Common myeloid progenitor, CD34-positive (primary cell): Measurements from ENCODE around the gene HSFX2.
"Not testable (repeated sequence)": the region's sequence is repeated elsewhere in the genome, so short reads cannot be mapped to it uniquely, and the experiment has no call there.

Source experiments
- CTCF ChIA-PET: fragments of 350-600 bp; sonication (Branson Sonifier 250); formaldehyde crosslinking; loops from one replicate; lab custom pipeline; 2021; ENCODE audit warnings: antibody characterized with exemption; lab: Charles Lee
- POLR2A ChIA-PET: fragments of 350-600 bp; sonication (Branson Sonifier 250); formaldehyde crosslinking; loops from one replicate; lab custom pipeline; 2021; ENCODE audit warnings: antibody characterized with exemption; lab: Charles Lee
- DNase-seq, 3 donors: peaks; one replicate each; pipeline versions ENCODE4 v3.0.0 to v3.0.0-alpha.2; 2013
- H3K27ac ChIP-seq, 2 experiments: 1 replicate in 1 of 2; 2 replicates in 1 of 2; pipeline ENCODE4 v1.7.0; 2013; ENCODE audit warnings: inconsistent platforms in 2 of 2, low read length in 2 of 2, mild to moderate bottlenecking in 2 of 2, low read depth in 1 of 2, moderate library complexity in 1 of 2; ENCODE audit not compliant: severe bottlenecking in 2 of 2, insufficient read depth in 1 of 2, poor library complexity in 1 of 2
- H3K27me3 ChIP-seq, 5 experiments: replicated peaks in 2 of 5; 1 replicate in 3 of 5; 2 replicates in 2 of 5; pipeline versions ENCODE4 v1.6.1 to v1.7.0; 2013; ENCODE audit warnings: low read length in 4 of 5, mild to moderate bottlenecking in 2 of 5, moderate library complexity in 2 of 5, inconsistent platforms in 1 of 5; ENCODE audit not compliant: insufficient read depth in 5 of 5, control insufficient read depth in 4 of 5
- H3K36me3 ChIP-seq, 4 experiments: 1 replicate in 2 of 4; 2 replicates in 2 of 4; pipeline versions ENCODE4 v1.6.1 to v1.7.0; 2013; ENCODE audit warnings: low read length in 3 of 4, control low read depth in 1 of 4, mild to moderate bottlenecking in 1 of 4; ENCODE audit not compliant: control insufficient read depth in 4 of 4, insufficient read depth in 4 of 4
- H3K4me1 ChIP-seq, 4 experiments: 1 replicate in 3 of 4; 2 replicates in 1 of 4; pipeline versions ENCODE4 v1.6.1 to v1.7.1; 2013; ENCODE audit warnings: low read length in 3 of 4, mild to moderate bottlenecking in 3 of 4, control low read depth in 1 of 4, inconsistent platforms in 1 of 4, moderate library complexity in 1 of 4; ENCODE audit not compliant: control insufficient read depth in 4 of 4, insufficient read depth in 4 of 4; ENCODE audit errors: control extremely low read depth in 1 of 4
- H3K4me3 ChIP-seq, 7 experiments: 1 replicate in 4 of 7; 2 replicates in 3 of 7; pipeline versions ENCODE4 v1.5.1 to v1.7.0; 2013; ENCODE audit warnings: mild to moderate bottlenecking in 7 of 7, low read length in 6 of 7, moderate library complexity in 6 of 7, inconsistent platforms in 2 of 7, low read depth in 2 of 7, control low read depth in 1 of 7; ENCODE audit not compliant: insufficient read depth in 4 of 7, control insufficient read depth in 1 of 7; ENCODE audit errors: extremely low read depth in 1 of 7
- H3K9me3 ChIP-seq, 5 experiments: 1 replicate in 4 of 5; 2 replicates in 1 of 5; pipeline versions ENCODE4 v1.6.1 to v1.7.1; 2013; ENCODE audit warnings: low read length in 4 of 5, mild to moderate bottlenecking in 2 of 5, inconsistent platforms in 1 of 5, low read depth in 1 of 5, moderate library complexity in 1 of 5; ENCODE audit not compliant: control insufficient read depth in 4 of 5, insufficient read depth in 2 of 5; ENCODE audit errors: control extremely low read depth in 1 of 5
- WGBS: methylation state at CpG from one replicate; pipeline ENCODE4 v1.1.5; 2013; ENCODE audit not compliant: insufficient coverage; 5-methylcytosine and 5-hydroxymethylcytosine counted together

Gene HSFX2

DNA sequence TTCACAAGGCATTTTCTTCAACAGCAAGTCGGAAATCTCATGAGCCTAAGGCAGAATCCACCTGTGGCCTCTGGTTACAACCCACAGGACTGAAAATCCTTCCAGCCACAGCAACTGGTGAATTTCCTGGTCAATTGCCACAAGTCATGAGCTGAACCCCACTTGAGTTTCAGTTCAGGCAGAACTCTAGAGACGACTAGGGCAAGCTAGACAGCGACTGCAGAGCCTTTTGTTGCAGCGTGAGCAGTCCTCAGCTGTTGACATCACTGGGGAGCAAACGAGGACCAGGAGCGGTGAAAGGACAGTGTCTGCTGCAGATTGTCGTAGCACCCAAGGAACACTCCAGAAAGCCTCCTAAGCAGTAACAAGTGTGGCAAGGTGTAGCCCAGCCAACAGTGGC, 829 bp upstream of the HSFX2 start:
- H3K9me3 ChIP-seq, CTCF ChIA-PET, H3K4me1 ChIP-seq, DNase-seq, H3K36me3 ChIP-seq, H3K27ac ChIP-seq, H3K27me3 ChIP-seq, POLR2A ChIA-PET, H3K4me3 ChIP-seq: not testable (repeated sequence)
- WGBS: no CpG with 5 or more reads among the region's 7 CpGs

DNA sequence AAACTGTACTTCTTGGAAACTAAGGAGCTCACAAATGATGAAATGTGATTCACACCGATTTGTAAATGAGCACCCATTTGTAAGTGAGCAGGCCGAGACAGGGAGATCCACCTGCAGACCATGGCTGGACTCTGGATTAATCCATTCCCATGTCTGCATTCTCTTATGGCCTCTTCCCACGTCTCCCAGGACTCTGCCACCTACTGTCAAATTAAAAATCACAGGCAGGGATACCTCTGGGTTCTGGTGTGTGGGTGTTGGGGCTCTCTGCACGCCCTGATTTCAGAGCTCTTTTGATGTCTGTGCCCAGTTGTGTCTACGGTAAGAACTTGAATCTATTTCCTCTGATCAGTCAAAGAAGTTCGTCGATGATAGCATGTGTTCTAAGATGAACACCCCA, 4.1 kb downstream of the HSFX2 start:
- DNase-seq, H3K36me3 ChIP-seq, H3K27ac ChIP-seq, H3K4me1 ChIP-seq, CTCF ChIA-PET, H3K4me3 ChIP-seq, H3K9me3 ChIP-seq, H3K27me3 ChIP-seq, POLR2A ChIA-PET: not testable (repeated sequence)
- WGBS: no CpG with 5 or more reads among the region's 7 CpGs

DNA sequence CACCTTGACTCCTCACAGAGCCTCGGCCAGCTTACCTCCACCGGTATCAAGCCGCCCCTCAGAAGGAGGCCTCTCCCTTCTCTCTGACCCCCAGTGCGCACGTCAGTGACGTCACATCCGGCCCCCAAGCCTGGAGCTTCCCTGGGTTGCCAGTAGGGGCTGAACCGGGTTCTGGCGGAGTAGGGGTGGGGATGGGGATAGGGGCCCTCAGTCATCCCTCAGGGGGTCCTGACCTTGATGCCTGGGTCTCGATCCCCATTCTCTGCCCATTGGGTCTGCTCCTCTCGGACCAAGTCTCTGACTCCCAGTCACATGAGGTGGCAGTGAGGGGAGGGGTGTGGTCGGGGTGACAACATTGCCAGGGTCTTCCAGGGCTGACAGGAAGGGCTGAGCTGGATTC, 7.8 kb downstream of the HSFX2 start, which contains the start of gene MAGEA9B:
TSS of gene MAGEA9B (minus strand) at position 101 of the 400 bp plus-strand sequence. CDS start 4,280 bp downstream, outside the sequence.
- H3K36me3 ChIP-seq, H3K4me3 ChIP-seq, H3K27ac ChIP-seq, H3K27me3 ChIP-seq, H3K9me3 ChIP-seq, DNase-seq, POLR2A ChIA-PET, CTCF ChIA-PET, H3K4me1 ChIP-seq: not testable (repeated sequence)
- no CpG with 5 or more reads among the region's 12 CpGs for WGBS

DNA sequence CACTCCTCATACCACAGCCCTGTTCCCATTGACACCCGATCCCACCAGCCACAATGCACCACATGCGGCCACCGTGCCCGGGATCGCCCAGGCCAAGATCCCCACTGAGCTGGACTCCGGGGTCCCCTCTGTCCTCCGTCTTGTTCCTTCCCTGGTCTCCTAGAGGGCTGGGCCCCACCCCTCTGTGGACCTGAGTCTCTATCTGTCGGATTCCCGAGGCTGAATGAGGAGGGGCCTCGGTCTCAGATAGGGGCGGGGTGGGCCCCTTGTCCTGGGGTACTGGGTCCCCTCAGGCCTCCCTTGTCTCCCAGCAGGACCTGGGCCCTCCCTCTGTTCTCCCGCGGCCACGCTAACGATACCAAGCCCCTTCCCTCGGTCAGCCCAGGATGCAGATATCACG, 9.5 kb downstream of the HSFX2 start:
- CTCF ChIA-PET, H3K27ac ChIP-seq, H3K4me3 ChIP-seq, H3K9me3 ChIP-seq, H3K4me1 ChIP-seq, DNase-seq, H3K27me3 ChIP-seq, POLR2A ChIA-PET, H3K36me3 ChIP-seq: not testable (repeated sequence)
- WGBS: no CpG with 5 or more reads among the region's 17 CpGs

DNA sequence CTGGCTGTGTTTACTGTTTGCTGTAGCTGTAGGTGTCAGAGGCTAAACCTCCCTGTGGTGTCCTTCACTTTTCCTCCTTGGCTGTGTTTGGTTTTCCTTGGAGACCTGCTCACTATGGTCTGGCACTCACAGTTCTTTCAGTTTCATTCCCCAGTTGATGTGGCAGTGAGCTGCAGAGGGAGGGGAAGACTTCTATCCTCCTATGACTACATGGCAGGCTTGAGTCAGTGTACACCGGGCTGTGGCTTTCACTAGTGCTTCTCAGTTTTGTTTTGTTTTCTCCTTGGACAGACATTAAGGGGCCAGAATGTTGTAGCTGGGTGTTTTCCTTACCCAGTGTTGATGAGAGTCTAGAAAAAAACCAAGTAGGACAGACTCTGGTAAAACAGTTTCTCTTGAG, 21.7 kb downstream of the HSFX2 start:
- CTCF ChIA-PET, H3K4me3 ChIP-seq, DNase-seq, H3K9me3 ChIP-seq, H3K4me1 ChIP-seq, H3K36me3 ChIP-seq, POLR2A ChIA-PET, H3K27me3 ChIP-seq, H3K27ac ChIP-seq: not testable (repeated sequence)
- WGBS: no CpG with 5 or more reads among the region's 1 CpG

DNA sequence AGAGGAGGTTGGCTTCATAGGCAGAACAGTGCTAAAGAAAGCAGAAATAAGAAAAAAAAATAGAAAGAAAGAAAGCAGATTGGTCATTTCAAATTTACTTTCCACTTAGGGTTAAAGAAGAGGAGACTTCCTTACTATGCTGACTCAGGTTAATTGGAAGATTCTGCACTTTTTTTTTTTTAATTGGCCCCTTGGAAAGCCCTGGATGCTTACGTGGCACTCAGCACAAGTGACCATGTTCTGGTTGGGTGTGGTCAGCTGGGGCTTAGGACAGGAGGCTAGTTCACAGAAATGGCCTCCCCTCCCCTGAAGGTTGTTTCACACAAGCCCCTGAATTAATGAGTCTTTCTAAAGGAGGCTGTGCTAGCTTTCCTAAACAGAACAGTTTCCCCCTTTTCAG, 22.4 kb downstream of the HSFX2 start:
- Histone ChIP-seq H3K4me3 (no peak overlapping the region), H3K4me1 (no peaks in the 10 kb centered on the region), H3K9me3 (no peaks in the 10 kb centered on the region), H3K27ac (no peak overlapping the region), H3K27me3 (peaks cover 0 to 3% (median 0%) of the 10 kb centered on the region in 5 experiments), H3K36me3 (no peaks in the 10 kb centered on the region)
- ChIA-PET POLR2A (no interaction called here), CTCF (no interaction called here)
- WGBS: 0% methylated on average over 1 of the region's 1 CpG
- no peak for DNase-seq

DNA sequence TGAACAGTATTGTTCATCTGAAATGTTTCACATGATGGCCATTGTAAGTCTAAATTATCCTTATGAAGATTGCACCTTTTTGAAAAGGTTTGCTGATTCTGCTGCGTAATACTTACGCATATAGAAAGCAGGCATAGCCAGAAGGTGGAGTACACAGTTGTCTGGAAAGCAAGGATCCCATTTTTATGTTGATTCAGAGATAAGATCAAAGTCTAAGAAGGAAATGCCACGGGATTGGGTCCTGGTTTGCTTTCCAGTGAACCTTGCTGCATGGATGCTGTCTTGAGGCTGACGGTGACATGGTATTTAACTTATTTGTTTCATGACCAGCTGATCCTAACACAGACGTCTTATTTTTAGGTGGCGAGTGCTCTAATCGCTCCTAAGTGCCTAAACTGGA, 23.3 kb downstream of the HSFX2 start:
- POLR2A ChIA-PET: no interaction called here
- 82% methylated on average over 7 of the region's 7 CpGs for WGBS
- CTCF ChIA-PET: no interaction called here
- Histone ChIP-seq H3K9me3 (no peaks in the 10 kb centered on the region), H3K27me3 (peaks cover 0 to 3% (median 0%) of the 10 kb centered on the region in 5 experiments), H3K36me3 (no peaks in the 10 kb centered on the region), H3K27ac (no peak overlapping the region), H3K4me3 (no peak overlapping the region), H3K4me1 (no peaks in the 10 kb centered on the region)
- DNase-seq: no peak
